ENCODE measurements around the gene NT5DC1.

DNA sequence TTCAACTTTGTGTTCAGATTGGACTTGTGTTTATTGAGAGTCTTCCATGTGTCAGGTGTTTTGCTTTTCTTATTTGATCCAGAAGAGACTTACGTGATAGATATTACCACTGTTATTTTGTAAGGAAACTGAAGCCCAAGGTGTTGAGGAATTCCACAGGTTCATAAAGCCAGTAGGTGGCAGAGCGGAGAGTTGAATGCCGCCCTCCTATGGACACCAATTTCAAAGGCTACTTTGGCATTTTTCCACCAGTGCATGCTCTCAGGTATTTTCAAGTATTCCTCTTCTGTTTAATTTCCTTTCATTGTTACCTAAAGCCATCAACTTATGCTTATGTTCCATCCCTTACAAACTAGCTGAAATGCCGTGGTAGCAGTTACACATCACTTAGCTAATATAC is 39.3 kb downstream of the NT5DC1 start:
- TF ChIP-seq, protein P1, sequence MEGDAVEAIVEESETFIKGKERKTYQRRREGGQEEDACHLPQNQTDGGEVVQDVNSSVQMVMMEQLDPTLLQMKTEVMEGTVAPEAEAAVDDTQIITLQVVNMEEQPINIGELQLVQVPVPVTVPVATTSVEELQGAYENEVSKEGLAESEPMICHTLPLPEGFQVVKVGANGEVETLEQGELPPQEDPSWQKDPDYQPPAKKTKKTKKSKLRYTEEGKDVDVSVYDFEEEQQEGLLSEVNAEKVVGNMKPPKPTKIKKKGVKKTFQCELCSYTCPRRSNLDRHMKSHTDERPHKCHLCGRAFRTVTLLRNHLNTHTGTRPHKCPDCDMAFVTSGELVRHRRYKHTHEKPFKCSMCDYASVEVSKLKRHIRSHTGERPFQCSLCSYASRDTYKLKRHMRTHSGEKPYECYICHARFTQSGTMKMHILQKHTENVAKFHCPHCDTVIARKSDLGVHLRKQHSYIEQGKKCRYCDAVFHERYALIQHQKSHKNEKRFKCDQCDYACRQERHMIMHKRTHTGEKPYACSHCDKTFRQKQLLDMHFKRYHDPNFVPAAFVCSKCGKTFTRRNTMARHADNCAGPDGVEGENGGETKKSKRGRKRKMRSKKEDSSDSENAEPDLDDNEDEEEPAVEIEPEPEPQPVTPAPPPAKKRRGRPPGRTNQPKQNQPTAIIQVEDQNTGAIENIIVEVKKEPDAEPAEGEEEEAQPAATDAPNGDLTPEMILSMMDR (IDR thresholded peaks at IDR 0.05; ENCODE audit: borderline replicate concordance, extremely low read depth, low read length, poor library complexity, severe bottlenecking): peak; percentile 19
- TF ChIP-seq EZH2 (IDR thresholded peaks at IDR 0.05; ENCODE audit: borderline replicate concordance, low read depth, low read length, severe bottlenecking): no peak
